HepG2 (cell line): ENCODE results near the gene CBLN3. TPM values are rescaled to one million over a fixed set of nuclear protein-coding genes. Genes with fewer than 3 reads are reported as not detected.

Experiments
- ATAC-seq: fragments of 200-7000 bp; cut with Tn5 transposase; 3 replicates; pipeline ENCODE4 v1.9.1; 2020; ENCODE audit warnings: mild to moderate bottlenecking, moderate library complexity
- BruUV-seq: library from RNA; stranded (reverse); fragments of 400-500 nt; replicated peaks from 2 replicates; lab custom pipeline; 2021; lab: Mats Ljungman, UMichigan
- CTCF ChIA-PET: fragments of 300-600 bp; formaldehyde crosslinking; extraction: SDS; loops from one replicate; lab custom pipeline; 2021; ENCODE audit warnings: low total read pairs, inconsistent platforms, low intra/inter-chr PET ratio; lab: Yijun Ruan, JAX
- POLR2A ChIA-PET: fragments of 350-600 bp; sonication (Branson Sonifier 250); formaldehyde crosslinking; loops from one replicate; lab custom pipeline; 2020; ENCODE audit warnings: antibody characterized with exemption, inconsistent platforms; lab: Yijun Ruan, JAX
- DNase-seq: peaks from one replicate; pipeline ENCODE4 v3.0.0-alpha.2; 2015; ENCODE audit warnings: low spot score
- FAIRE-seq: peaks from 3 replicates; lab custom pipeline; 2011; peaks lifted over from hg19 to GRCh38; lab: Jason Lieb, UNC
- H2AFZ ChIP-seq: one replicate; pipeline ENCODE4 v1.6.1; 2011; ENCODE audit warnings: low read length, inconsistent platforms
- H3K27ac ChIP-seq: fragments of 300-600 bp; 3 replicates; pipeline ENCODE4 v1.8.0; 2011; ENCODE audit warnings: mixed run types, mild to moderate bottlenecking, mixed read lengths, low read length, inconsistent platforms; ENCODE audit not compliant: insufficient read depth; ENCODE audit errors: extremely low read length
- H3K27me3 ChIP-seq, 2 experiments: fragments of 200-600 bp in 1 of 2; 2 replicates in 1 of 2; 3 replicates in 1 of 2; pipeline versions ENCODE4 v1.6.0 to v1.8.0; 2011; ENCODE audit warnings: low read length in 2 of 2, mild to moderate bottlenecking in 2 of 2, moderate library complexity in 2 of 2, inconsistent platforms in 1 of 2; ENCODE audit not compliant: insufficient read depth in 2 of 2, control insufficient read depth in 1 of 2
- H3K36me3 ChIP-seq, 2 experiments: fragments of 200-600 bp in 1 of 2; replicated peaks in 1 of 2; 2 replicates in 1 of 2; 3 replicates in 1 of 2; pipeline versions ENCODE4 v1.5.1 to v1.8.0; 2011; ENCODE audit warnings: low read length in 2 of 2, inconsistent platforms in 1 of 2; ENCODE audit not compliant: insufficient read depth in 2 of 2, control insufficient read depth in 1 of 2
- H3K4me1 ChIP-seq: 2 replicates; pipeline ENCODE4 v1.5.1; 2012; ENCODE audit warnings: low read length, inconsistent platforms; ENCODE audit not compliant: insufficient read depth
- H3K4me2 ChIP-seq: 2 replicates; pipeline ENCODE4 v1.6.0; 2011; ENCODE audit warnings: low read depth, low read length, inconsistent platforms
- H3K4me3 ChIP-seq, 3 experiments: fragments of 200-600 bp in 1 of 3; sonication (generic), shearing (Covaris generic) in 1 of 3; replicated peaks in 1 of 3; 2 replicates each; pipeline ENCODE4 v1.5.1; 2011 to 2016; ENCODE audit warnings: low read length in 3 of 3, inconsistent platforms in 2 of 3, low read depth in 2 of 3, mild to moderate bottlenecking in 2 of 3, control low read depth in 1 of 3, mixed read lengths in 1 of 3; ENCODE audit not compliant: insufficient read depth in 1 of 3
- H3K79me2 ChIP-seq: one replicate; pipeline ENCODE4 v1.6.1; 2011; ENCODE audit warnings: low read length, inconsistent platforms; ENCODE audit not compliant: insufficient read depth
- H3K9ac ChIP-seq: 2 replicates; pipeline ENCODE4 v1.6.0; 2011; ENCODE audit warnings: mild to moderate bottlenecking, low read depth, low read length, inconsistent platforms; ENCODE audit not compliant: insufficient read depth
- H3K9me3 ChIP-seq: 2 replicates; pipeline ENCODE4 v1.5.1; 2012; ENCODE audit warnings: mild to moderate bottlenecking, low read length
- H4K20me1 ChIP-seq: 2 replicates; pipeline ENCODE4 v1.6.0; 2011; ENCODE audit warnings: inconsistent platforms, mild to moderate bottlenecking, low read length, moderate library complexity; ENCODE audit not compliant: insufficient read depth
- HDAC2 ChIP-seq: sonication (generic); formaldehyde crosslinking; IDR thresholded peaks from 2 replicates; pipeline ENCODE4 v1.4.0; 2020; ENCODE audit warnings: missing genetic modification reagents
- HHEX ChIP-seq: IDR thresholded peaks from 2 replicates; pipeline ENCODE4 v1.6.1; 2016; ENCODE audit warnings: control low read depth
- HNRNPLL ChIP-seq: fragments of 200-400 bp; formaldehyde crosslinking; IDR thresholded peaks from 2 replicates; pipeline ENCODE4 v1.6.1; 2017; ENCODE audit warnings: mild to moderate bottlenecking, low read depth, low read length; ENCODE audit not compliant: poor library complexity, severe bottlenecking
- NFKB2 ChIP-seq: sonication (generic); formaldehyde crosslinking; IDR thresholded peaks from 2 replicates; pipeline ENCODE4 v1.4.0; 2020; ENCODE audit warnings: missing genetic modification reagents, borderline replicate concordance
- RAD21 ChIP-seq: fragments of 450-650 bp; formaldehyde crosslinking; IDR thresholded peaks from 2 replicates; pipeline ENCODE4 v1.5.0; 2020; ENCODE audit warnings: mild to moderate bottlenecking
- RCOR2 ChIP-seq: IDR thresholded peaks from 2 replicates; pipeline ENCODE4 v1.6.1; 2016; ENCODE audit warnings: missing biosample characterization, missing genetic modification reagents
- REPIN1 ChIP-seq: sonication (generic); formaldehyde crosslinking; IDR thresholded peaks from 2 replicates; pipeline ENCODE4 v1.8.0; 2022; ENCODE audit warnings: missing genetic modification reagents, low read depth, mild to moderate bottlenecking, borderline replicate concordance
- RXRB ChIP-seq: IDR thresholded peaks from 2 replicates; pipeline ENCODE4 v1.6.1; 2016; ENCODE audit warnings: borderline replicate concordance, missing genetic modification reagents, missing compliant biosample characterization
- SALL1 ChIP-seq: sonication (generic); formaldehyde crosslinking; IDR thresholded peaks from 2 replicates; pipeline ENCODE4 v1.8.0; 2022; ENCODE audit warnings: mild to moderate bottlenecking, missing genetic modification reagents
- SRSF1 ChIP-seq: fragments of 200-400 bp; formaldehyde crosslinking; optimal IDR thresholded peaks from 2 replicates; pipeline ENCODE3; 2017; ENCODE audit warnings: mild to moderate bottlenecking, low read depth, low read length, moderate library complexity
- SSRP1 ChIP-seq: IDR thresholded peaks from 2 replicates; pipeline ENCODE4 v1.6.1; 2016; ENCODE audit warnings: control low read depth
- ZBTB2 ChIP-seq: sonication (generic); formaldehyde crosslinking; IDR thresholded peaks from 2 replicates; pipeline ENCODE4 v1.8.0; 2022; ENCODE audit warnings: low read depth, missing genetic modification reagents
- ZNF326 ChIP-seq: sonication (generic); formaldehyde crosslinking; IDR thresholded peaks from 2 replicates; pipeline ENCODE4 v1.4.0; 2020; ENCODE audit warnings: missing genetic modification reagents, borderline replicate concordance
- ZNF431 ChIP-seq: sonication (generic); formaldehyde crosslinking; IDR thresholded peaks from 2 replicates; pipeline ENCODE4 v1.9.0; 2022; ENCODE audit warnings: missing genetic modification reagents, low read depth, mild to moderate bottlenecking, borderline replicate concordance
- ZNF580 ChIP-seq: IDR thresholded peaks from 2 replicates; pipeline ENCODE4 v1.6.1; 2016; ENCODE audit warnings: low read depth, borderline replicate concordance
- ZNF629 ChIP-seq: sonication (generic); formaldehyde crosslinking; conservative IDR thresholded peaks from 2 replicates; pipeline ENCODE4 v1.5.0; 2020; ENCODE audit warnings: missing genetic modification reagents
- ZNF639 ChIP-seq: conservative IDR thresholded peaks from 2 replicates; pipeline ENCODE4 v1.6.1; 2018; ENCODE audit warnings: missing genetic modification reagents
- ZNF777 ChIP-seq: sonication (generic); formaldehyde crosslinking; IDR thresholded peaks from 2 replicates; pipeline ENCODE4 v1.4.0; 2020; ENCODE audit warnings: missing genetic modification reagents
- ZNF788 ChIP-seq: sonication (generic); formaldehyde crosslinking; IDR thresholded peaks from 2 replicates; pipeline ENCODE4 v1.5.0; 2020; ENCODE audit warnings: mild to moderate bottlenecking, missing genetic modification reagents, borderline replicate concordance
- WGBS: methylation state at CpG from one replicate; pipeline ENCODE4 v1.1.6; 2017; ENCODE audit warnings: low lambda C conversion rate; 5-methylcytosine and 5-hydroxymethylcytosine counted together
- in situ Hi-C: cut with HindIII; loops from 2 replicates; pipeline ENCODE4 v1.10.0; 2017; ENCODE audit warnings: low pct_unique_long_range_greater_than_20kb; ENCODE audit not compliant: extremely low pct_ligation_motif_present
- intact Hi-C: fragments of 100-400 bp; cut with micrococcal nuclease; formaldehyde crosslinking; loops from one replicate; pipeline ENCODE4 v1.10.0; 2022; ENCODE audit not compliant: unreplicated experiment
- polyA plus RNA-seq, 8 experiments: library from polyadenylated mRNA; depleted of rRNA in 3 of 8; stranded (reverse) in 7 of 8; unstranded in 1 of 8; fragments of >200 nt; fragmentation: Illumina TruSeq in 4 of 8; extraction: Trizol in 4 of 8; gene quantifications; 2 replicates each; pipeline versions ENCODE4 v1.2.1 to v1.2.3, GENCODE V29; 2011 to 2016; ENCODE audit warnings: low read depth in 4 of 8, missing spikeins in 1 of 8, mixed read lengths in 1 of 8; ENCODE audit not compliant: insufficient read depth in 1 of 8
- total RNA-seq, 5 experiments: library from RNA; depleted of rRNA; stranded (reverse); fragments of >200 nt; fragmentation: Illumina TruSeq; extraction: Trizol; gene quantifications; 2 replicates each; pipeline ENCODE4 v1.2.3, GENCODE V29; 2016; ENCODE audit warnings: low read depth in 1 of 5

CBLN3 gene
- total and polyA plus RNA-seq, 2 of the 13 experiments (the other 11 are each of a cell fraction or from before 2014, with no cell fraction given): 0.66 to 0.98 TPM

DNA sequence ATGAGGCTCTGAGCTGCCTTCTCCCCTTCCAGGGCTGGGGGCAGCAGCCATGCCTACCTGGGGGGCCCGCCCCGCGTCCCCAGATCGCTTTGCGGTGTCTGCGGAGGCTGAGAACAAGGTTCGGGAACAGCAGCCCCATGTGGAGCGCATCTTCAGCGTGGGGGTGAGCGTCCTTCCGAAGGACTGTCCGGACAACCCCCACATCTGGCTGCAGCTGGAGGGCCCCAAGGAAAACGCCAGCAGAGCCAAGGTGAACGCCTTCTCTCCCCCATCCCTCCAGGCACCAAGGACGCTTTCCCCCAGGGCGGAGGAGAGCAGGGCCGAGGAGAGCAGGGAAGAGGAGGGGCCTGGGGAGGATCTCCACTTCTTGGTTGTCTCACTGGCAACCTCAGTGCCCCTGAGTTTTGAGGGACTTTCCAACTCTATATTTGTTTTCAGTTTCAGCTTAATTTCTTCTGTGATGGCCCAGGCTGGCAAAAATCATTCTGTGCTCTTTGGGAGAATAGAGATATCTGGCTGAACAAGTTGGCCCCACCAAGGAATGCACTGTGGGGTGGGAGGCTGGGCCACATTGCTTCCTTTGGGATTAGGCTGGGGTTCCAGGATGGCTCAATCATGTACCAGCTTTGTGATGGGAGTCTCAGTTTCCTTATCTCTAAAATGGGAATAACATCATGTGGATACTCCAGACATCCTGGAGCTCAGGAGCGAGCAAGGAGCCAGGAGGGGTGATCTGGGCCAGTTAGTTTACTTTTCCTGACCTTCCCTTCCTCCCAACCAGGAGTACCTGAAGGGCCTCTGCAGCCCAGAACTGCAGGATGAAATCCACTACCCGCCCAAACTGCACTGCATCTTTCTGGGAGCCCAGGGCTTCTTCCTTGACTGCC, 1.5 kb upstream of the CBLN3 start:
- peak overlapping the region; percentile 86 for H3K4me2 ChIP-seq
- peaks cover 6% of the 10 kb centered on the region for H3K79me2 ChIP-seq
- peaks cover 55% of the 10 kb centered on the region for H3K4me1 ChIP-seq
- ChIA-PET CTCF (interaction anchor here (1.1 to 11.8 kb wide), 6 partner anchors 10 to 188 kb away, joined by 3 to 295 read pairs (median 6); partner anchors contain the start of genes ADCY4, CIDEB, NFATC4 and TINF2), POLR2A (interaction anchor here (0.6 to 9.1 kb wide), 58 partner anchors 10 to 1665 kb away, joined by 3 to 242 read pairs (median 7); partner anchors contain the start of genes ACIN1, C14orf119, CHMP4A and CIDEB)
- intact Hi-C loops: loop anchor here (1.0 to 10.0 kb wide), 7 partner anchors 19 to 846 kb away; partner anchors contain the start of genes NYNRIN and TINF2
- in situ Hi-C loops: loop anchor here (5.0 to 10.0 kb wide), 3 partner anchors 64 to 186 kb away; partner anchors contain the start of genes NFATC4 and TINF2
- no peaks in the 10 kb centered on the region; a peak in 1 of 5 replicates for H3K27me3 ChIP-seq
- ATAC-seq: peak; percentile 0; the same call in 2 of the 3 replicates
- BruUV-seq: TSS peak; percentile 48
- H3K36me3 ChIP-seq: peaks cover 18 to 22% of the 10 kb centered on the region in 2 experiments
- no peak overlapping the region for H2AFZ ChIP-seq
- WGBS: 21% methylated on average over 18 of the region's 19 CpGs
- no peaks in the 10 kb centered on the region for H3K9me3 ChIP-seq
- no peak for DNase-seq
- peaks cover 16% of the 10 kb centered on the region for H4K20me1 ChIP-seq
- H3K9ac ChIP-seq: peak overlapping the region; percentile 79
- H3K4me3 ChIP-seq: peak overlapping the region; percentile 65 to 82 (median 80)
- no peak for FAIRE-seq
- peak overlapping the region; percentile 66 for H3K27ac ChIP-seq
- peak; percentile 44; the same call in 1 of the 2 replicates for TF ChIP-seq RCOR2 (CRISPR knock-in tag)
- peak; percentile 55 for TF ChIP-seq HHEX (CRISPR knock-in tag)
- peak; percentile 96 for TF ChIP-seq ZNF629
- peak; percentile 75; the same call in 1 of the 2 replicates for TF ChIP-seq SSRP1
- TF ChIP-seq SRSF1: peak; percentile 28
- peak; percentile 83; the same call in 1 of the 2 replicates for TF ChIP-seq ZNF788
- TF ChIP-seq RXRB (CRISPR knock-in tag): no peak
- TF ChIP-seq HDAC2 (CRISPR knock-in tag): no peak; the same call in 1 of the 2 replicates
- TF ChIP-seq ZNF639: no peak
- TF ChIP-seq ZBTB2 (CRISPR knock-in tag): no peak
- no peak for TF ChIP-seq ZNF777 (CRISPR knock-in tag)
- TF ChIP-seq RAD21 (CRISPR knock-in tag): no peak
- no peak for TF ChIP-seq SALL1 (CRISPR knock-in tag)
- peak; percentile 85; the same call in 1 of the 2 replicates for TF ChIP-seq NFKB2 (CRISPR knock-in tag)
- no peak for TF ChIP-seq ZNF580
- no peak for TF ChIP-seq ZNF431 (CRISPR knock-in tag)
- peak; percentile 35 for TF ChIP-seq HNRNPLL
- TF ChIP-seq REPIN1 (CRISPR knock-in tag): no peak; the same call in 1 of the 2 replicates
- 0 out of 2 replicates have a peak, but pooled peaks have one; percentile 25 for TF ChIP-seq ZNF326 (CRISPR knock-in tag)
